K562 (cell line): Measurements from ENCODE around the gene PRSS27. TPM values are rescaled to one million over a fixed set of nuclear protein-coding genes. Genes with fewer than 3 reads are reported as not detected.

ENCODE experiments used
- ARID3A ChIP-seq: IDR thresholded peaks from 2 replicates; pipeline ENCODE4 v1.6.1; 2012; ENCODE audit warnings: low read depth, low read length, improper control_type of control experiment, borderline replicate concordance
- BACH1 ChIP-seq: fragments of 200-800 bp; sonication (Bioruptor generic); IDR thresholded peaks from 2 replicates; pipeline ENCODE4 v1.6.1; 2016; ENCODE audit warnings: missing genetic modification characterization, missing compliant biosample characterization
- C11orf30 ChIP-seq: fragments of 450-650 bp; IDR thresholded peaks from 2 replicates; pipeline ENCODE4 v1.6.1; 2016; ENCODE audit warnings: low read depth, mild to moderate bottlenecking
- CHD4 ChIP-seq: fragments of 200-600 bp; sonication (generic); IDR thresholded peaks from 3 replicates; pipeline ENCODE4 v1.6.1; 2012; ENCODE audit warnings: low read depth, mild to moderate bottlenecking, mixed read lengths, low read length, inconsistent platforms; ENCODE audit not compliant: insufficient read depth, insufficient replicate concordance, poor library complexity, severe bottlenecking
- ETV1 ChIP-seq: fragments of 450-650 bp; conservative IDR thresholded peaks from 2 replicates; pipeline ENCODE4 v1.6.1; 2016; ENCODE audit warnings: missing genetic modification characterization, control low read depth, low read depth, missing compliant biosample characterization
- EWSR1 ChIP-seq: fragments of 450-650 bp; IDR thresholded peaks from 2 replicates; pipeline ENCODE4 v1.6.1; 2018; ENCODE audit warnings: borderline replicate concordance, mild to moderate bottlenecking, low read depth, moderate library complexity; ENCODE audit not compliant: partially characterized antibody
- HMGN3 ChIP-seq: IDR thresholded peaks from 2 replicates; pipeline ENCODE4 v1.6.1; 2011; ENCODE audit warnings: borderline replicate concordance, low read depth, mild to moderate bottlenecking, mixed read lengths, low read length; ENCODE audit not compliant: insufficient read length; ENCODE audit errors: extremely low read depth
- MEF2D ChIP-seq: conservative IDR thresholded peaks from 2 replicates; pipeline ENCODE4 v1.6.1; 2016; ENCODE audit warnings: low read depth, missing genetic modification characterization, missing compliant biosample characterization
- POU5F1 ChIP-seq: fragments of 150-350 bp; IDR thresholded peaks from 2 replicates; pipeline ENCODE4 v1.6.1; 2014; ENCODE audit warnings: borderline replicate concordance, low read length, low read depth, mild to moderate bottlenecking; ENCODE audit not compliant: partially characterized antibody
- TAF7 ChIP-seq: fragments of 450-650 bp; IDR thresholded peaks from 2 replicates; pipeline ENCODE4 v1.6.1; 2016; ENCODE audit warnings: missing genetic modification characterization, missing compliant biosample characterization
- THAP12 ChIP-seq: fragments of 250-450 bp; sonication (Bioruptor Pico); IDR thresholded peaks from 2 replicates; pipeline ENCODE4 v1.9.0; 2021; ENCODE audit warnings: mild to moderate bottlenecking, inconsistent platforms
- ZBTB17 ChIP-seq: fragments of 450-650 bp; formaldehyde crosslinking; IDR thresholded peaks from 2 replicates; pipeline ENCODE4 v1.4.0; 2020; ENCODE audit warnings: mild to moderate bottlenecking
- ZNF232 ChIP-seq: sonication (generic); formaldehyde crosslinking; IDR thresholded peaks from 2 replicates; pipeline ENCODE4 v1.8.0; 2022; ENCODE audit warnings: mild to moderate bottlenecking, missing genetic modification reagents
- ZNF24 ChIP-seq: fragments of 450-650 bp; IDR thresholded peaks from 2 replicates; pipeline ENCODE4 v1.6.1; 2016
- ZNF445 ChIP-seq: fragments of 250-450 bp; sonication (Bioruptor Pico); IDR thresholded peaks from 2 replicates; pipeline ENCODE4 v1.4.0; 2020; ENCODE audit warnings: low read depth, mild to moderate bottlenecking, moderate library complexity
- polyA plus RNA-seq, 8 experiments: library from polyadenylated mRNA; depleted of rRNA in 4 of 8; stranded (reverse) in 5 of 8; unstranded in 3 of 8; fragments of >200 nt; fragmentation: Nextera tagmentation in 2 of 8; fragmentation: Illumina TruSeq in 1 of 8; extraction: Ambion mirVana in 2 of 8; extraction: Trizol in 1 of 8; gene quantifications; 2 replicates each; pipeline versions ENCODE4 v1.2.1 to v1.2.3, GENCODE V29; 2011 to 2014; ENCODE audit warnings: inconsistent platforms in 1 of 8, missing spikeins in 1 of 8
- total RNA-seq, 7 experiments: library from RNA; depleted of rRNA in 6 of 7; stranded (reverse); fragments of >200 nt in 6 of 7; fragmentation: Illumina TruSeq in 2 of 7; extraction: Trizol in 2 of 7; gene quantifications; 2 replicates each; pipeline versions ENCODE4 v1.2.1 to v1.2.3, GENCODE V29; 2011 to 2021; ENCODE audit warnings: low replicate concordance in 1 of 7
- TF ChIP-seq, protein P1 (sequence below): fragments of 250-450 bp; sonication (Bioruptor Pico); IDR thresholded peaks from 2 replicates; pipeline ENCODE4 v1.5.0; 2021
- TF ChIP-seq, protein P2 (sequence below): sonication (generic); formaldehyde crosslinking; IDR thresholded peaks from 2 replicates; pipeline ENCODE4 v1.8.0; 2022; ENCODE audit warnings: mild to moderate bottlenecking, missing genetic modification reagents

The PRSS27 gene
- total and polyA plus RNA-seq, 9 of the 15 experiments (the other 6 are each of a cell fraction or from before 2014, with no cell fraction given) = 0.09 to 0.20 (median 0.17) TPM; not detected in 5

- TF ChIP-seq THAP12 (peak; percentile 86), ZNF445 (no peak), CHD4 (no peak), TAF7 (tag) (peak; percentile 34; the same call in 1 of the 2 replicates), HMGN3 (peak; percentile 37), POU5F1 (no peak), EWSR1 (no peak), ZNF232 (CRISPR knock-in tag) (no peak; the same call in 1 of the 2 replicates), ZBTB17 (CRISPR knock-in tag) (peak; percentile 80), C11orf30 (peak; percentile 85), BACH1 (tag) (peak; percentile 77), ZNF24 (no peak), ARID3A (no peak), MEF2D (tag) (0 out of 2 replicates have a peak, but pooled peaks have one; percentile 68), ETV1 (tag) (peak; percentile 35; the same call in 1 of the 2 replicates)
- TF ChIP-seq, protein P1, sequence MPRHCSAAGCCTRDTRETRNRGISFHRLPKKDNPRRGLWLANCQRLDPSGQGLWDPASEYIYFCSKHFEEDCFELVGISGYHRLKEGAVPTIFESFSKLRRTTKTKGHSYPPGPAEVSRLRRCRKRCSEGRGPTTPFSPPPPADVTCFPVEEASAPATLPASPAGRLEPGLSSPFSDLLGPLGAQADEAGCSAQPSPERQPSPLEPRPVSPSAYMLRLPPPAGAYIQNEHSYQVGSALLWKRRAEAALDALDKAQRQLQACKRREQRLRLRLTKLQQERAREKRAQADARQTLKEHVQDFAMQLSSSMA (CRISPR knock-in tag) = no peak
- TF ChIP-seq, protein P2, sequence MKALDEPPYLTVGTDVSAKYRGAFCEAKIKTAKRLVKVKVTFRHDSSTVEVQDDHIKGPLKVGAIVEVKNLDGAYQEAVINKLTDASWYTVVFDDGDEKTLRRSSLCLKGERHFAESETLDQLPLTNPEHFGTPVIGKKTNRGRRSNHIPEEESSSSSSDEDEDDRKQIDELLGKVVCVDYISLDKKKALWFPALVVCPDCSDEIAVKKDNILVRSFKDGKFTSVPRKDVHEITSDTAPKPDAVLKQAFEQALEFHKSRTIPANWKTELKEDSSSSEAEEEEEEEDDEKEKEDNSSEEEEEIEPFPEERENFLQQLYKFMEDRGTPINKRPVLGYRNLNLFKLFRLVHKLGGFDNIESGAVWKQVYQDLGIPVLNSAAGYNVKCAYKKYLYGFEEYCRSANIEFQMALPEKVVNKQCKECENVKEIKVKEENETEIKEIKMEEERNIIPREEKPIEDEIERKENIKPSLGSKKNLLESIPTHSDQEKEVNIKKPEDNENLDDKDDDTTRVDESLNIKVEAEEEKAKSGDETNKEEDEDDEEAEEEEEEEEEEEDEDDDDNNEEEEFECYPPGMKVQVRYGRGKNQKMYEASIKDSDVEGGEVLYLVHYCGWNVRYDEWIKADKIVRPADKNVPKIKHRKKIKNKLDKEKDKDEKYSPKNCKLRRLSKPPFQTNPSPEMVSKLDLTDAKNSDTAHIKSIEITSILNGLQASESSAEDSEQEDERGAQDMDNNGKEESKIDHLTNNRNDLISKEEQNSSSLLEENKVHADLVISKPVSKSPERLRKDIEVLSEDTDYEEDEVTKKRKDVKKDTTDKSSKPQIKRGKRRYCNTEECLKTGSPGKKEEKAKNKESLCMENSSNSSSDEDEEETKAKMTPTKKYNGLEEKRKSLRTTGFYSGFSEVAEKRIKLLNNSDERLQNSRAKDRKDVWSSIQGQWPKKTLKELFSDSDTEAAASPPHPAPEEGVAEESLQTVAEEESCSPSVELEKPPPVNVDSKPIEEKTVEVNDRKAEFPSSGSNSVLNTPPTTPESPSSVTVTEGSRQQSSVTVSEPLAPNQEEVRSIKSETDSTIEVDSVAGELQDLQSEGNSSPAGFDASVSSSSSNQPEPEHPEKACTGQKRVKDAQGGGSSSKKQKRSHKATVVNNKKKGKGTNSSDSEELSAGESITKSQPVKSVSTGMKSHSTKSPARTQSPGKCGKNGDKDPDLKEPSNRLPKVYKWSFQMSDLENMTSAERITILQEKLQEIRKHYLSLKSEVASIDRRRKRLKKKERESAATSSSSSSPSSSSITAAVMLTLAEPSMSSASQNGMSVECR (CRISPR knock-in tag) = peak; percentile 93
These were observed 32.2 kb upstream of the PRSS27 start, which contains the start of gene SRRM2 (continued) for GRCh38 chr16:2752035-2752849.
